Epithelial cell of proximal tubule (primary cell): ENCODE results near the gene TLX1. TPM values are rescaled to one million over a fixed set of nuclear protein-coding genes. Genes with fewer than 3 reads are reported as not detected.

Source experiments
- total RNA-seq: library from RNA; depleted of rRNA; stranded (reverse); fragments of >200 nt; gene quantifications from 2 replicates; pipeline ENCODE4 v1.2.3, GENCODE V29; 2015

TLX1 gene
- total RNA-seq, 1 donor from 2014 or later, result not detected

Other genes starting within 250 kb of the TLX1 start
- gene SLF2, start 218.3 kb upstream of the TLX1 start, total RNA-seq, result 22.0 and 25.6 TPM in 2 replicates
- gene SEMA4G, start 161.8 kb upstream of the TLX1 start, total RNA-seq, result 1.2 and 7.9 TPM in 2 replicates
- gene MRPL43, start 143.8 kb upstream of the TLX1 start, total RNA-seq, result 99.6 and 134 TPM in 2 replicates
- 5.2 and 9.7 TPM in 2 replicates for gene TWNK, start 143.8 kb upstream of the TLX1 start, total RNA-seq
- gene LZTS2, start 131.5 kb upstream of the TLX1 start, total RNA-seq, result 77.8 and 81.0 TPM in 2 replicates
- 6.1 and 6.6 TPM in 2 replicates for gene PDZD7, start 100.2 kb upstream of the TLX1 start, total RNA-seq
- 47.6 and 49.5 TPM in 2 replicates for gene SFXN3, start 100.1 kb upstream of the TLX1 start, total RNA-seq
- 2.9 and 4.5 TPM in 2 replicates for gene KAZALD1, start 69.3 kb upstream of the TLX1 start, total RNA-seq
- not detected in 2 replicates for gene LBX1, start 98.2 kb downstream of the TLX1 start, total RNA-seq
- 7.4 and 14.2 TPM in 2 replicates for gene BTRC, start 222.9 kb downstream of the TLX1 start, total RNA-seq